ENCODE data around the gene SOWAHB.
A peak's percentile ranks its signal among the peaks of the same experiment; 100 is the strongest.

SOWAHB gene

GRCh38 chr4:76897536-76898384 lies at the start of gene SOWAHB:
SOWAHB (minus strand) TSS chr4:76898144; CDS start chr4:76897849, 295 bp downstream.
- DNase-seq: peak; percentile 29

GRCh38 chr4:76947369-76947768 lies 49.4 kb upstream of the SOWAHB start:
- no peak for DNase-seq

GRCh38 chr4:76943790-76944189 lies 45.8 kb upstream of the SOWAHB start:
- no peak for DNase-seq

GRCh38 chr4:76943129-76943620 lies 45.2 kb upstream of the SOWAHB start:
- DNase-seq: no peak

- no peak for DNase-seq
Measured at GRCh38 chr4:76939184-76939583, 41.2 kb upstream of the SOWAHB start.

GRCh38 chr4:76931576-76932276 lies 33.8 kb upstream of the SOWAHB start:
- no peak for DNase-seq

- no peak for DNase-seq
Measured at GRCh38 chr4:76931087-76931486, 33.1 kb upstream of the SOWAHB start.

GRCh38 chr4:76930685-76931084 lies 32.7 kb upstream of the SOWAHB start:
- no peak for DNase-seq

GRCh38 chr4:76926841-76927240 lies 28.9 kb upstream of the SOWAHB start:
- no peak for DNase-seq

- no peak for DNase-seq
Measured at GRCh38 chr4:76923619-76924357, 25.8 kb upstream of the SOWAHB start.

GRCh38 chr4:76920715-76921114 lies 22.8 kb upstream of the SOWAHB start:
- DNase-seq: no peak

- DNase-seq: no peak
Measured at GRCh38 chr4:76909711-76910110, 11.8 kb upstream of the SOWAHB start.

- DNase-seq: no peak
Measured at GRCh38 chr4:76905521-76905920, 7.6 kb upstream of the SOWAHB start.

- DNase-seq: no peak
Measured at GRCh38 chr4:76904646-76905190, 6.8 kb upstream of the SOWAHB start.

- DNase-seq: no peak
Measured at GRCh38 chr4:76902233-76902890, 4.4 kb upstream of the SOWAHB start.

GRCh38 chr4:76898949-76899645 lies 1.2 kb upstream of the SOWAHB start:
- DNase-seq: no peak

- DNase-seq: no peak
Measured at GRCh38 chr4:76898385-76898692, 395 bp upstream of the SOWAHB start.

GRCh38 chr4:76896614-76897535 lies 1.1 kb downstream of the SOWAHB start:
- peak; percentile 6 for DNase-seq

GRCh38 chr4:76896048-76896447 lies 1.9 kb downstream of the SOWAHB start:
- no peak for DNase-seq

- DNase-seq: no peak
Measured at GRCh38 chr4:76895619-76896018, 2.3 kb downstream of the SOWAHB start.
